Stromal cell of bone marrow (primary cell): ENCODE data around the gene CLDN9.
"Not testable (repeated sequence)": the region's sequence is repeated elsewhere in the genome, so short reads cannot be mapped to it uniquely, and the experiment has no call there.

Source experiments
- DNase-seq: peaks from one replicate; pipeline ENCODE4 v3.0.0-alpha.2; 2012; ENCODE audit warnings: low read depth

CLDN9 gene

GRCh38 chr16:3032624-3033023 lies 19.9 kb downstream of the CLDN9 start:
- DNase-seq, result no peak

DNA sequence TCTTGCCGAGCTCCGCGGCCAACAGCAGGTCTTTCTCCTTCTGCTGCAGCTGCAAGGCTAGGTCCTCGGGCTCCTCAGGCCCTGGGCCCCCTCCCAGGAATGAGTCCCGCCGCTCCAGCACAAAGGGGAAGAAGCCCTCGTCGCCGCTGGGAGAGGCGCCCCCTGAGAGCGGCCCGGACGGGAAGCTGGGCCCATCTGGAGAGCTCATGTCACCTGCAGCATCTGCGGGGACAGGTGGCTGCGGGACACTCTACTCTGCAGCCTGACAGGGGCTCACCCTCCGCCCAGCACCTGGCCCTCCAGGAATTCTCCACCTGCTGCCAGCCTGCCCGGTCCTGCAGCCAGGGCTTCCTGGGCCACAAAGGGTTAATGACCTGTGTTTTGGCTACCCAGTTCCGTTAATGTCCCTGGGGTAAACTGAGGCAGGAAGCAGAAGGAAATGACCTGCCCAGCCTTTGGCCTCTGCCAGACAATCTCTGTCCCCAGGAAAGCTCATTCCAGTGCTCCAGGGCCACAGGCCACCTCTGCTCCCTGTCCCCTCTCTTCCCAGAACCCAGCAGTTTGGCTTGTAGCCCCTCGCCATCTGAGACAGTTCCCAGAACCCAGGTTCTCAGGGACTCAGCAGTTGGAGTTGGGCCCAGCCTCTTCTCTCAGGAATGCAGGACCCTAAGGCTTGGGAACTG lies 22.7 kb downstream of the CLDN9 start:
- DNase-seq, result no peak

GRCh38 chr16:3035972-3036725 lies 23.4 kb downstream of the CLDN9 start:
- no peak for DNase-seq

- DNase-seq, result no peak
Measured at GRCh38 chr16:3036726-3037315, 24.1 kb downstream of the CLDN9 start, which contains the start of gene BICDL2. BICDL2 (minus strand) TSS chr16:3036944; CDS start chr16:3035496, 1,448 bp downstream.

- no peak for DNase-seq
Measured at GRCh38 chr16:3038256-3038655, 25.5 kb downstream of the CLDN9 start.

DNA sequence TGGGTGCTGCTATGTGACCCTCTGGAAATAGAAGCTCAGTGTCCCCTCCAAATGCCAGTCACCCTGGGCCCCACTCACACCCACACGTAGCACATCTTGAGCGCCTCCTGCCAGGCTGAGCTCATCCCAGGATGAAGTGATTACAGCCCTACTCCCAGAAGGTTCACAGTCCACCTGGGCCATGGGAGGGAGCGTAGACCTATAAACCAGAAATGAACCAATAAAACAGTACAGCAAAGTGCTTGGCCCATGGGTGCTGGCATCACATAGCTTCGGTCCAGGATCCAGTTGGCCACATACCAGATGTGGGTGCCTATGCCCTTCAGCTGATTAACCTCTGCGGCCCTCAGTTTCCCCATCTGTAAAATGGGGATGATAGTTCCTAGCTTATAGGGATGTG lies 26.2 kb downstream of the CLDN9 start:
- no peak for DNase-seq

GRCh38 chr16:3042376-3042775 lies 29.7 kb downstream of the CLDN9 start:
- no peak for DNase-seq

DNA sequence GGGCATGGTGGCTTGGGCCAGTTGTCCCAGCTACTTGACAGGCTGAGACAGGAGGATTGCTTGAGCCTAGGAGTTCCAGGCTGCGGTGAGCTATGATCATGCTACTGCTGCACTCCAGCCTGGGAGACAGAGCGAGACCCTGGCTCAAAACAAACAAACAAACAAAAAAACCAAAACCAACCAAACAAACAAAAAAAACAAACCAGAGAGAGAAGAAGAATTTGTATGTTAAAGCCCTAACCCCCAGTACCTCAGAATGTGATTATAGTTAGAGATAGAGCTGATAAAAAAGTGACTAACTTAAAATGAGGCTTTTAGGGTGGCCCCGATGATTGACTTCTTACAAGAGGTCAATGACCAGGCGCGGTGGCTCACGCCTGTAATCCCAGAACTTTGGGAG lies 32.0 kb downstream of the CLDN9 start:
- DNase-seq, result no peak

DNA sequence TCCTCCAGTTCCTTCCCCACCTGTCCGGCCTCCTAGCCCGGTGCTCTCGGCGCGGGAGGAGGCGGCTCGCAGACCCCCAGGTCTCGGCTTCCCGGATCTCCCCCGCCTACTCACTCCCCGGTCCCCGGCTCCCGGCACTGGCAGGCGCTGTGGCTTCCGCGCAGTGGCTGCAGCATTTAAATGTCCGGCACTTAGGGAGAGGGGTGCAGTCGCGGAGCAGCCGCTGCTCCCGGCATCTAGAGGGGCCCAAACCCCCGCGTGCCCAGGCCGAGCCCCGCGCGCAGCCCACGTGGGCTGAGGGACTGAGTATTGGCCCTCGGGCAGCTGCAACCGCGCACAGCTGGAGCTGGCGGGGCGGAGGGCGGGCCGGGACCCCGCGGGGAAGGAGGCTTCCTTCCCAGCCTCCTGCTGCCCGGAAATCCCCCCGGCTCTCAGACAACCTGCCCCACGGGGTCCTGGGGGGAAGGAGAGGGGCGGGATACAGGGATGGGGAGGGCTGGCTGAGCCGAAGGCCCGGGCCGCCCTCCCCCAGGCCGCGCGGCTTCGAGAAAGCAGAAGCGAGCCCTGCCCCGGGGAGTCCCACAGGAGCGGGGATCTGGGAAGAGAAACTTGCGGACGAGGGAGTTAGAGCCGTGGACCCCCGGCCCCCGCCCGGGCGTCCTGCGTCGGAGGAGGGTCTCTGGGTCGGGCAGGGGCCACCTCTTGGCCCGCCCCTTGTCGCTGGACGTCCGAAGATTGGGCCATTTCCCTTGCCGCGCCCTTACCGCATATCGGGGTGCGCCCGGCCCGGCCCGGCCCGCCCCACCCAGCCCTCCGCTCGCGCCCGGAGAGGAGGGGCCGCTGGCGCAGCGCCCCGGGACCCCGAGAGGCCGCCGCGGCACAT lies 33.3 kb downstream of the CLDN9 start, which contains the start of gene MMP25:
MMP25 (plus strand) TSS at position 804 of the 883 bp plus-strand sequence. CDS start 357 bp downstream, outside the sequence.
- DNase-seq, result no peak

DNA sequence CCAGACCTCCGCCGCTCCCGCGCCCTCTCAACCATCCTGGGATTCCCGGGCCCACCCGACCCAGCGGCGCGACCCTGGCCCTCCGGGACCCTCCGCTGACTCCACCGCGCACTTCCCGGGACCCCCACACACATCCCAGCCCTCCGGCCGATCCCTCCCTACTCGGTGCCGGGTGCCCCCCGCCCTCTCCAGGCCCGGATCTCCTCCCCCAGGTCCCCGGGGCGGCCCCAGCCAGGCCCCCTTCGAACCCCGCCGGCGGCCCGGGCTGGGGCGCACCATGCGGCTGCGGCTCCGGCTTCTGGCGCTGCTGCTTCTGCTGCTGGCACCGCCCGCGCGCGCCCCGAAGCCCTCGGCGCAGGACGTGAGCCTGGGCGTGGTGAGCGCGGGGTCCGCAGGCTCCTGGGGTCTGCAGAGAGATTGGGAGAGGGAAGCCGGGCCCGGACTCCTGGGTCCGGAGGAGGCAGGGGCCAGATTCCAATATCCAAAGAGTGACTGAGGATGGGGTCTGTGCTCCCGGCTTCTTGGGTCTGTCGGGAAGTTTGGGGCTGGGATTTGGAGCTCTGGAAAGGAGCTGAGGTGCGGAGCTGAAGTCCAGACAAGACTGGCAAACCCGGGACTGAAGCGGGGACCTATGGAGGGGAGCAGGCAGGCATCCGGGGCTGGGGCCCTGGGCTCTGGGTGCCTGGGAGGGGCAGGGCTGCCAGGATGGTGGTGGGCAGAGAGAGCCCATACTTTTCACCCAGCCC lies 34.1 kb downstream of the CLDN9 start:
- DNase-seq, result no peak

DNA sequence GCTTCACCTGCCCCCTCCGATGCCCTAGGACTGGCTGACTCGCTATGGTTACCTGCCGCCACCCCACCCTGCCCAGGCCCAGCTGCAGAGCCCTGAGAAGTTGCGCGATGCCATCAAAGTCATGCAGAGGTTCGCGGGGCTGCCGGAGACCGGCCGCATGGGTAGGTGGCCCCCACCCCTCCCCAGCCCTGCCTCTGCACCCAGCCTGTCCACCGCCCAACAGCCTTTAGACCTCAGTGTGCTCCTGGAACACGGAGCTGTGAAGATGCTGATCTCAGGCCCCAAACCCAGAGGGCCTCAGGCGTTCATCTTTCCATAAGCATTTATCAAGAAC lies 34.6 kb downstream of the CLDN9 start:
- DNase-seq, result no peak

DNA sequence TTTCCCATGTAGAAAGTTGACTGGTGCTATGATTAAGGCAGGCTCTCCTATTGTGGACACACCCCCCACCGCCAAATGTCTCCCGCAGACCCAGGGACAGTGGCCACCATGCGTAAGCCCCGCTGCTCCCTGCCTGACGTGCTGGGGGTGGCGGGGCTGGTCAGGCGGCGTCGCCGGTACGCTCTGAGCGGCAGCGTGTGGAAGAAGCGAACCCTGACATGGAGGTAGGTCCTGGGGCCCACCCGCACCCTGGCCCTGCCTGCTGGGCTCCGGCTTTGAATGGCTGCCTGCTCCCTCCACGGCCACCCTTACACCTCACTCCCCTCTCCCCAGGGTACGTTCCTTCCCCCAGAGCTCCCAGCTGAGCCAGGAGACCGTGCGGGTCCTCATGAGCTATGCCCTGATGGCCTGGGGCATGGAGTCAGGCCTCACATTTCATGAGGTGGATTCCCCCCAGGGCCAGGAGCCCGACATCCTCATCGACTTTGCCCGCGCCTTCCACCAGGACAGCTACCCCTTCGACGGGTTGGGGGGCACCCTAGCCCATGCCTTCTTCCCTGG lies 37.3 kb downstream of the CLDN9 start:
- no peak for DNase-seq

DNA sequence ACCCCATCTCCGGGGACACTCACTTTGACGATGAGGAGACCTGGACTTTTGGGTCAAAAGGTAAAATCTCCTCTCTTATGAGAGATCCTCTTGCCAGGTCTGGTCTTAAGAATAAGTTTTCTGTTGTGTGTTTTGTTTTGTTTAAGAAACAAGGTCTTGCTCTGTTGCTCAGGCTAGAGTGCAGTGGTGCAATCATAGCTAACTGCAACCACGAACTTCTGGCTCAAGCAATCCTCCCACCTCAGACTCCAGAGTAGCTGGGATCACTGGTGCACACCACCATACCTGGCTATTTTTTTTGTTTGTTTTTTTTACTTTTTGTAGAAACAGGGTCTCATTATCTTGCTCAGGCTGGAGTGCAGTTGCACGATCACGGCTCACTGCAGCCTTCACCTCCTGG lies 37.8 kb downstream of the CLDN9 start:
- DNase-seq, result no peak

GRCh38 chr16:3051009-3051408 lies 38.3 kb downstream of the CLDN9 start:
- DNase-seq, result no peak

GRCh38 chr16:3051494-3051893 lies 38.8 kb downstream of the CLDN9 start:
- no peak for DNase-seq

DNA sequence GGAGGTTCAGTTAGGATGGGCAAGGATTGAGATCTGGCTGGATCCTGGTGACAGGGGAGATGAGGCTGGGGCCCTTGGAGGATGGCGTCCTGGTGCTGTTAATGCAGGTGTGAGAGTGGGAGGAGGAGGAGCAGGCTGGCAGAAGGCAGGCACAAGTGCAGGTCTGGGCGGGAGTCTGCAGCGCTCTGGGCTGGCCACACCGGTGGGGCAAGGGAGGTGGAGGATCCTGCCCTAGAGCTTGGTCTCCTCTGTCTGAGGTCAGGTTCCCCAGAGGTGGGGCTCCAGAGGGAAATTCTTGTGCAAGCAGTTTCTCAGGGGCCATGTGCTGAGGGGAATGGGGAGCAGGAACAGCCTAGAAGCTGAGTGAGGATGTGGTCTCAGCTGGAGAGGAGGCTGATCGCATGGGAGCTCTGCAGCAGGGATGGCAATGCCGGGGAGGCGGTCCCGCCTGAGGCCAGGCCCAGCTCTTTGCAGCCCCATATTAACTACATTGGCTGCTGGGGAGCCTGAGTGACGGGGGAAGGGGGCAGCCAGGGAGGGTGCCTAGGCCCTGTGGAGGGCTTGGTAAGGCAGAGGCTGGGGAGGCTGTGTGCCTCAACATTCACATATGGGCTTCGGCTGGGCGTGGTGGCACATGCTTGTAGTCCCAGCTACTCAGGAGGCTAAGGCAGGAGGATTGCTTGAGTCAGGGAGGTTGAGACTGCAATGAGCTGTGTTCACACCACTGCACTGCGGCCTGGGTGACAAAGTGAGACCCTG lies 40.0 kb downstream of the CLDN9 start:
- DNase-seq, result not testable (repeated sequence)

- DNase-seq, result not testable (repeated sequence)
Measured at GRCh38 chr16:3053330-3053710, 40.6 kb downstream of the CLDN9 start.

DNA sequence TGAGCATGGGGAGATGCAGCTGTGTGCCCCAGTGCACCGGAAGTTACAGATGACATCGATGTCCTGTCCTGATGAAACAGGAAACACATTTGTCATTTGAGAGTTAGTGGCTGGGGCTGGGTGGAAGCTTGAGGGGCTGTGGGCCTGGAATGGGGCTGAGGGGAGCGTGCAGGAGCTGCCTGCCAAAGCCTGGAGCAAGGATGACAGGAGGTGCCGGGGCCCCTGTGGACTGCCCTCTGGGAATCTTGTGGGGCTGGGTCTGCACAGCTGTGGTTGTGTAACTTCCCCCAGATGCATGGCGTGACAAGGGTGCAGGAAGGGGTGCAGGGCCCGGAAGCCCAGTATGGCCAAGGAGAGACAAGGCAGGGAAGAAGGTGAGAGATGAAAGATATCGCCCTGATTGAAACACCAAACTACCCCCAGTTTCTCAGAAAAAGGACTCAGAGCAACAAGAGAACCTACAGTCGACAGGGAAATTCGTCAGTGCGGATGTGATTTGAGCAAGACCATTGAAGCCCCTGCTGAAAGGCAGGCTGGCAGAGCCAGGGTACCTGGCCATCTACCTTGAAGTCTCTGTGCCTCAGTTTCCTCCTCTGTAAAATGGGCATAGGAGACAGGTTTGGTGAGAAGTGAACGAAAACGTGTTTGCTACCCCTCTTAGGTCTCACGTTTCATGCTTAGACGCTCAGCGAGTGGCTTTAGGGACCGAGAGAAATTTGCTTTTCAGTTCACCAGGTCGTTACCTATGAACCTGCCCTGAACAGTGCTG lies 42.4 kb downstream of the CLDN9 start:
- no peak for DNase-seq

- DNase-seq, result not testable (repeated sequence)
Measured at GRCh38 chr16:3055734-3056115, 43.0 kb downstream of the CLDN9 start.
